Suprapubic skin (tissue), 4 donors: ENCODE results near the gene CFAP58. TPM values are rescaled to one million over a fixed set of nuclear protein-coding genes. Genes with fewer than 3 reads are reported as not detected.

Source experiments
- DNase-seq, 2 donors: peaks; one replicate each; pipeline ENCODE4 v3.0.0-alpha.2; 2019; ENCODE audit warnings: low spot score in 2 of 2
- H3K27ac ChIP-seq: fragments of 200-600 bp; sonication (generic); one replicate; pipeline ENCODE4 v1.5.1; 2019
- H3K27me3 ChIP-seq: fragments of 200-600 bp; sonication (generic); one replicate; pipeline ENCODE4 v1.5.1; 2019
- H3K36me3 ChIP-seq: fragments of 200-600 bp; sonication (generic); one replicate; pipeline ENCODE4 v1.5.1; 2019
- H3K4me1 ChIP-seq: fragments of 200-600 bp; sonication (generic); one replicate; pipeline ENCODE4 v1.5.1; 2019
- H3K4me3 ChIP-seq: fragments of 200-600 bp; sonication (generic); one replicate; pipeline ENCODE4 v1.5.1; 2019; ENCODE audit warnings: mild to moderate bottlenecking
- H3K9me3 ChIP-seq: fragments of 200-600 bp; sonication (generic); one replicate; pipeline ENCODE4 v1.5.1; 2019
- CTCF ChIP-seq, 2 donors: fragments of 200-600 bp in 1 of 2; fragments of 450-650 bp in 1 of 2; sonication (generic) in 1 of 2; IDR thresholded peaks; one replicate each; pipeline ENCODE4 v1.5.1; 2016 to 2019; ENCODE audit warnings: antibody characterized with exemption in 2 of 2, mild to moderate bottlenecking in 1 of 2, moderate library complexity in 1 of 2
- EP300 ChIP-seq: sonication (generic); formaldehyde crosslinking; IDR thresholded peaks from one replicate; pipeline ENCODE4 v1.6.1; 2017; ENCODE audit warnings: antibody characterized with exemption
- POLR2A ChIP-seq, 2 donors: fragments of 450-650 bp; IDR thresholded peaks; one replicate each; pipeline ENCODE4 v1.6.1; 2017; ENCODE audit warnings: antibody characterized with exemption in 2 of 2, mild to moderate bottlenecking in 2 of 2, moderate library complexity in 2 of 2
- POLR2AphosphoS5 ChIP-seq, 3 donors: sonication (generic); formaldehyde crosslinking; IDR thresholded peaks; one replicate each; pipeline ENCODE4 v1.6.1; 2017; ENCODE audit warnings: antibody characterized with exemption in 3 of 3
- WGBS: methylation state at CpG from one replicate; pipeline ENCODE4 v1.1.5; 2018; 5-methylcytosine and 5-hydroxymethylcytosine counted together
- total RNA-seq, 4 donors: library from RNA; depleted of rRNA; stranded (reverse); fragments of >200 nt; gene quantifications; one replicate each; pipeline ENCODE4 v1.1.0, GENCODE V29; 2016

The CFAP58 gene
- total RNA-seq, 4 donors from 2014 or later: 0.13 to 1.0 (median 0.39) TPM

GRCh38 chr10:104344219-104344618, 9.4 kb upstream of the CFAP58 start:
- TF ChIP-seq POLR2A (IDR thresholded peaks at IDR 0.05) (no peak), POLR2AphosphoS5 (IDR thresholded peaks at IDR 0.05) (no peak), EP300 (no peak), CTCF (IDR thresholded peaks at IDR 0.05) (no peak)
- Histone ChIP-seq H3K9me3 (no peaks in the 10 kb centered on the region), H3K36me3 (no peaks in the 10 kb centered on the region), H3K27me3 (no peaks in the 10 kb centered on the region), H3K4me1 (peaks cover 16% of the 10 kb centered on the region), H3K4me3 (no peak overlapping the region), H3K27ac (no peak overlapping the region)
- DNase-seq: no peak
- 82% methylated on average over 1 of the region's 1 CpG for WGBS

- no peak for DNase-seq
- Histone ChIP-seq H3K4me3 (no peak overlapping the region), H3K36me3 (no peaks in the 10 kb centered on the region), H3K27ac (no peak overlapping the region), H3K27me3 (no peaks in the 10 kb centered on the region), H3K4me1 (peaks cover 16% of the 10 kb centered on the region), H3K9me3 (no peaks in the 10 kb centered on the region)
- no peak for TF ChIP-seq POLR2AphosphoS5 (IDR thresholded peaks at IDR 0.05)
- TF ChIP-seq CTCF (IDR thresholded peaks at IDR 0.05): no peak
- no peak for TF ChIP-seq EP300
- TF ChIP-seq POLR2A (IDR thresholded peaks at IDR 0.05): no peak
Observed at GRCh38 chr10:104345515-104345914, 8.1 kb upstream of the CFAP58 start.

GRCh38 chr10:104345941-104346340, 7.7 kb upstream of the CFAP58 start:
- WGBS: 77% methylated on average over 4 of the region's 4 CpGs
- H3K4me3 ChIP-seq: no peak overlapping the region
- H3K9me3 ChIP-seq: no peaks in the 10 kb centered on the region
- no peaks in the 10 kb centered on the region for H3K36me3 ChIP-seq
- DNase-seq: no peak
- H3K27ac ChIP-seq: no peak overlapping the region
- peaks cover 16% of the 10 kb centered on the region for H3K4me1 ChIP-seq
- no peaks in the 10 kb centered on the region for H3K27me3 ChIP-seq
- no peak for TF ChIP-seq EP300
- no peak for TF ChIP-seq POLR2A (IDR thresholded peaks at IDR 0.05)

GRCh38 chr10:104347295-104348045, 6.2 kb upstream of the CFAP58 start:
- Histone ChIP-seq H3K9me3 (no peaks in the 10 kb centered on the region), H3K27me3 (no peaks in the 10 kb centered on the region), H3K4me1 (peaks cover 26% of the 10 kb centered on the region), H3K27ac (no peak overlapping the region), H3K36me3 (no peaks in the 10 kb centered on the region), H3K4me3 (no peak overlapping the region)
- no peak for DNase-seq
- TF ChIP-seq EP300 (no peak), POLR2A (IDR thresholded peaks at IDR 0.05) (no peak), CTCF (IDR thresholded peaks at IDR 0.05) (no peak), POLR2AphosphoS5 (IDR thresholded peaks at IDR 0.05) (no peak)
- whole genome bisulfite sequencing: 83% methylated on average over 4 of the region's 4 CpGs

GRCh38 chr10:104348601-104349000, 5.0 kb upstream of the CFAP58 start:
- WGBS: 88% methylated on average over 2 of the region's 2 CpGs
- H3K36me3 ChIP-seq: no peaks in the 10 kb centered on the region
- TF ChIP-seq POLR2AphosphoS5 (IDR thresholded peaks at IDR 0.05): no peak
- TF ChIP-seq POLR2A (IDR thresholded peaks at IDR 0.05): no peak
- no peak for TF ChIP-seq EP300
- no peak for TF ChIP-seq CTCF (IDR thresholded peaks at IDR 0.05)
- H3K9me3 ChIP-seq: no peaks in the 10 kb centered on the region
- no peak overlapping the region for H3K27ac ChIP-seq
- H3K27me3 ChIP-seq: no peaks in the 10 kb centered on the region
- H3K4me3 ChIP-seq: no peak overlapping the region
- DNase-seq: no peak
- peaks cover 34% of the 10 kb centered on the region for H3K4me1 ChIP-seq
